WTC11 (cell line): ENCODE data around the gene TMX4. TPM values are rescaled to one million over a fixed set of nuclear protein-coding genes. Genes with fewer than 3 reads are reported as not detected.

Experiments used
- ATAC-seq: fragments of 200-7000 bp; cut with Tn5 transposase; 2 replicates; pipeline ENCODE4 v1.10.0; 2021; ENCODE audit warnings: mild to moderate bottlenecking, moderate library complexity
- CTCF ChIA-PET: fragments of 300-600 bp; sonication (Branson Sonifier 250); formaldehyde crosslinking; loops from one replicate; lab custom pipeline; 2021; ENCODE audit warnings: antibody characterized with exemption; lab: Charles Lee
- POLR2A ChIA-PET: fragments of 350-600 bp; sonication (Branson Sonifier 250); formaldehyde crosslinking; loops from one replicate; lab custom pipeline; 2021; ENCODE audit warnings: antibody characterized with exemption; lab: Charles Lee
- DNase-seq: peaks from one replicate; pipeline ENCODE4 v3.0.0; 2021; ENCODE audit warnings: low spot score
- H3K27ac Mint-ChIP-seq: 2 replicates; pipeline ENCODE4 v1.8.0; 2021; ENCODE audit warnings: mixed read lengths
- H3K27me3 Mint-ChIP-seq: 2 replicates; pipeline ENCODE4 v1.8.0; 2021; ENCODE audit warnings: low read depth, mild to moderate bottlenecking, moderate library complexity, mixed read lengths
- H3K36me3 Mint-ChIP-seq: 2 replicates; pipeline ENCODE4 v1.8.0; 2021; ENCODE audit warnings: mixed read lengths
- H3K4me1 Mint-ChIP-seq: 2 replicates; pipeline ENCODE4 v1.8.0; 2022; ENCODE audit warnings: mixed read lengths
- H3K4me3 Mint-ChIP-seq: 2 replicates; pipeline ENCODE4 v1.8.0; 2021; ENCODE audit warnings: mild to moderate bottlenecking, moderate library complexity, mixed read lengths
- H3K9me3 Mint-ChIP-seq: 2 replicates; pipeline ENCODE4 v1.8.0; 2021; ENCODE audit warnings: mixed read lengths
- ELF4 ChIP-seq: sonication (generic); formaldehyde crosslinking; IDR thresholded peaks from 2 replicates; pipeline ENCODE4 v1.8.1; 2022; ENCODE audit warnings: low read depth, mild to moderate bottlenecking, moderate library complexity, missing genetic modification reagents
- ESRRA ChIP-seq: sonication (generic); formaldehyde crosslinking; IDR thresholded peaks from 2 replicates; pipeline ENCODE4 v1.8.1; 2022; ENCODE audit warnings: mild to moderate bottlenecking, missing genetic modification reagents, borderline replicate concordance
- FOXJ3 ChIP-seq: sonication (generic); formaldehyde crosslinking; IDR thresholded peaks from 2 replicates; pipeline ENCODE4 v1.9.0; 2021; ENCODE audit warnings: missing genetic modification reagents, mild to moderate bottlenecking, borderline replicate concordance
- FOXP1 ChIP-seq: sonication (generic); formaldehyde crosslinking; IDR thresholded peaks from 2 replicates; pipeline ENCODE4 v1.8.0; 2022; ENCODE audit warnings: missing genetic modification reagents, mild to moderate bottlenecking, moderate library complexity, borderline replicate concordance
- IRF2 ChIP-seq: sonication (generic); formaldehyde crosslinking; IDR thresholded peaks from 2 replicates; pipeline ENCODE4 v1.8.0; 2022; ENCODE audit warnings: low read depth, missing genetic modification reagents, borderline replicate concordance
- NFE2L1 ChIP-seq: sonication (generic); formaldehyde crosslinking; IDR thresholded peaks from 2 replicates; pipeline ENCODE4 v1.8.1; 2023; ENCODE audit warnings: missing genetic modification reagents
- NFYB ChIP-seq: sonication (generic); formaldehyde crosslinking; conservative IDR thresholded peaks from 2 replicates; pipeline ENCODE4 v1.8.0; 2022; ENCODE audit warnings: low read depth, missing genetic modification reagents
- SMAD3 ChIP-seq: sonication (generic); formaldehyde crosslinking; IDR thresholded peaks from 2 replicates; pipeline ENCODE4 v1.8.0; 2022; ENCODE audit warnings: missing genetic modification reagents, mild to moderate bottlenecking, borderline replicate concordance
- SOX15 ChIP-seq: fragments of 250-450 bp; sonication (Bioruptor Pico); IDR thresholded peaks from 2 replicates; pipeline ENCODE4 v1.9.0; 2021; ENCODE audit warnings: mild to moderate bottlenecking
- TCF7 ChIP-seq: sonication (generic); formaldehyde crosslinking; IDR thresholded peaks from 2 replicates; pipeline ENCODE4 v1.8.0; 2022; ENCODE audit warnings: mild to moderate bottlenecking, low read depth, missing genetic modification reagents, moderate library complexity
- TP53 ChIP-seq: sonication (generic); formaldehyde crosslinking; IDR thresholded peaks from 2 replicates; pipeline ENCODE4 v1.8.1; 2023; ENCODE audit warnings: mild to moderate bottlenecking, missing genetic modification reagents
- ZNF121 ChIP-seq: sonication (generic); formaldehyde crosslinking; IDR thresholded peaks from 2 replicates; pipeline ENCODE4 v1.8.0; 2023; ENCODE audit warnings: missing genetic modification reagents
- ZNF232 ChIP-seq: sonication (generic); formaldehyde crosslinking; IDR thresholded peaks from 2 replicates; pipeline ENCODE4 v1.8.0; 2022; ENCODE audit warnings: mild to moderate bottlenecking, missing genetic modification reagents
- total RNA-seq: library from RNA; stranded (reverse); gene quantifications from 3 replicates; pipeline ENCODE4 v1.2.3, GENCODE V29; 2021
- TF ChIP-seq, protein P1 (sequence below): sonication (generic); formaldehyde crosslinking; IDR thresholded peaks from 2 replicates; pipeline ENCODE4 v1.8.1; 2022; ENCODE audit warnings: mild to moderate bottlenecking, moderate library complexity, missing genetic modification reagents
- TF ChIP-seq, protein P2 (sequence below): fragments of 250-450 bp; sonication (Bioruptor Pico); IDR thresholded peaks from 2 replicates; pipeline ENCODE4 v1.9.0; 2021; ENCODE audit warnings: mild to moderate bottlenecking
- TF ChIP-seq, protein P3 (sequence below): sonication (generic); formaldehyde crosslinking; IDR thresholded peaks from 2 replicates; pipeline ENCODE4 v1.8.0; 2022; ENCODE audit warnings: mild to moderate bottlenecking, missing genetic modification reagents
- TF ChIP-seq, protein P4 (sequence below): sonication (generic); formaldehyde crosslinking; IDR thresholded peaks from 2 replicates; pipeline ENCODE4 v1.8.1; 2022; ENCODE audit warnings: missing genetic modification reagents, borderline replicate concordance
- TF ChIP-seq, protein P5 (sequence below): sonication (generic); formaldehyde crosslinking; IDR thresholded peaks from 2 replicates; pipeline ENCODE4 v1.8.1; 2023; ENCODE audit warnings: mild to moderate bottlenecking, missing genetic modification reagents, borderline replicate concordance
- TF ChIP-seq, protein P6 (sequence below): sonication (generic); formaldehyde crosslinking; IDR thresholded peaks from 2 replicates; pipeline ENCODE4 v1.8.0; 2023; ENCODE audit warnings: missing genetic modification reagents

TMX4 gene
- total RNA-seq, 1 experiment from 2014 or later, result 9.8 TPM

DNA sequence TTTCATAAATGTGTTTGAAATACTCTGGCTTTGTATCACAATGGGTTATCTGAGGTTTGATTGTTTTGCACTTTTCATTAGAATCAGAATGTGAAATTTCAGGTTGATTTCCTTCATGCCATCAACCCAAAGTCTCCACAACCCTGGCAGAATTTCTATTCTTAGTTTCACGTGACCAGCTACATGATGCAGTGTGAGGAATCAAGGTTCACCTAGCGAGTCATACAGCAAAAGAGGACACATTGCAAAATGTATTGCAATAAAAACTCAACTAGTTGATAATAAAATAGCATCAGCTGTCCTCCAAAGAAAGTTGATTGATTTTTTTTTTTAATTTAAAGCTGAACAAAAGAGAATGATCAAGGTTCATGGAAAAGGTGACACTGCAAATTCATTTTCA is 81.5 kb downstream of the TMX4 start:
- POLR2A ChIA-PET, result no interaction called here
- ATAC-seq, result no peak

DNA sequence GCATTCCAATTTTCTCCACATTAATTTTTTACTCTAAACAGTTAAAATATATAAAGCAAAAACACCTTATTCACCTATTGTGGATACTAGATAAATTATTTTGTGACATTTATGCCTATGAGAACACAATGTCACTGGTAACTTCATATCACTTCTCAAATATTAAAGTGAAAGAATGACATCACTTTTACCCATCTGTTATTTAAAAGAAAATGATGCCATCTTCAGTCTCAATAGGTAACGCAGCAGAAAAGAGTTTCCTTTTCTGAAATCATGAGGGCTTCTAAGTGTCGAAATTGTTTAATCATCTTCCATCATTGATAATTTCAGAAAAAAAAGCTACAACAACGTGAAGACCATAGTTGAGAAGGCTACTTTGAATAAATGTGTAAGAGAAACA is 82.2 kb downstream of the TMX4 start:
- no peak overlapping the region for H3K27ac Mint-ChIP-seq
- ChIA-PET CTCF (interaction anchor here (0.7 to 3.4 kb wide), 13 partner anchors 9 to 785 kb away, joined by 3 to 37 read pairs (median 6); partner anchors contain the start of gene TMX4), POLR2A (no interaction called here)
- ATAC-seq (no peak), DNase-seq (no peak)
- H3K9me3 Mint-ChIP-seq, result peaks cover 13% of the 10 kb centered on the region
- no peak overlapping the region for H3K4me3 Mint-ChIP-seq
- TF ChIP-seq IRF2 (CRISPR knock-in tag) (no peak), ZNF232 (CRISPR knock-in tag) (no peak), TCF7 (CRISPR knock-in tag) (no peak)
- TF ChIP-seq, protein P1, sequence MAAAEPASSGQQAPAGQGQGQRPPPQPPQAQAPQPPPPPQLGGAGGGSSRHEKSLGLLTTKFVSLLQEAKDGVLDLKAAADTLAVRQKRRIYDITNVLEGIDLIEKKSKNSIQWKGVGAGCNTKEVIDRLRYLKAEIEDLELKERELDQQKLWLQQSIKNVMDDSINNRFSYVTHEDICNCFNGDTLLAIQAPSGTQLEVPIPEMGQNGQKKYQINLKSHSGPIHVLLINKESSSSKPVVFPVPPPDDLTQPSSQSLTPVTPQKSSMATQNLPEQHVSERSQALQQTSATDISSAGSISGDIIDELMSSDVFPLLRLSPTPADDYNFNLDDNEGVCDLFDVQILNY, result no peak
- peaks cover 8% of the 10 kb centered on the region for H3K36me3 Mint-ChIP-seq
- H3K4me1 Mint-ChIP-seq, result peaks cover 4% of the 10 kb centered on the region; the same call in 1 of the 2 replicates
- no peaks in the 10 kb centered on the region for H3K27me3 Mint-ChIP-seq

More for the DNA sequence above, 81.5 kb downstream of the TMX4 start:
- Mint-ChIP-seq H3K27ac (no peak overlapping the region), H3K9me3 (peaks cover 17% of the 10 kb centered on the region), H3K4me1 (peaks cover 7% of the 10 kb centered on the region), H3K36me3 (peaks cover 12% of the 10 kb centered on the region), H3K27me3 (no peaks in the 10 kb centered on the region), H3K4me3 (no peak overlapping the region)
- no peak for DNase-seq
- TF ChIP-seq NFYB (CRISPR knock-in tag) (no peak), SOX15 (no peak), NFE2L1 (CRISPR knock-in tag) (no peak), FOXP1 (CRISPR knock-in tag) (no peak), ZNF121 (CRISPR knock-in tag) (no peak), ESRRA (CRISPR knock-in tag) (no peak), TP53 (CRISPR knock-in tag) (no peak), SMAD3 (no peak), ELF4 (CRISPR knock-in tag) (no peak), FOXJ3 (CRISPR knock-in tag) (no peak)
- TF ChIP-seq, protein P2, sequence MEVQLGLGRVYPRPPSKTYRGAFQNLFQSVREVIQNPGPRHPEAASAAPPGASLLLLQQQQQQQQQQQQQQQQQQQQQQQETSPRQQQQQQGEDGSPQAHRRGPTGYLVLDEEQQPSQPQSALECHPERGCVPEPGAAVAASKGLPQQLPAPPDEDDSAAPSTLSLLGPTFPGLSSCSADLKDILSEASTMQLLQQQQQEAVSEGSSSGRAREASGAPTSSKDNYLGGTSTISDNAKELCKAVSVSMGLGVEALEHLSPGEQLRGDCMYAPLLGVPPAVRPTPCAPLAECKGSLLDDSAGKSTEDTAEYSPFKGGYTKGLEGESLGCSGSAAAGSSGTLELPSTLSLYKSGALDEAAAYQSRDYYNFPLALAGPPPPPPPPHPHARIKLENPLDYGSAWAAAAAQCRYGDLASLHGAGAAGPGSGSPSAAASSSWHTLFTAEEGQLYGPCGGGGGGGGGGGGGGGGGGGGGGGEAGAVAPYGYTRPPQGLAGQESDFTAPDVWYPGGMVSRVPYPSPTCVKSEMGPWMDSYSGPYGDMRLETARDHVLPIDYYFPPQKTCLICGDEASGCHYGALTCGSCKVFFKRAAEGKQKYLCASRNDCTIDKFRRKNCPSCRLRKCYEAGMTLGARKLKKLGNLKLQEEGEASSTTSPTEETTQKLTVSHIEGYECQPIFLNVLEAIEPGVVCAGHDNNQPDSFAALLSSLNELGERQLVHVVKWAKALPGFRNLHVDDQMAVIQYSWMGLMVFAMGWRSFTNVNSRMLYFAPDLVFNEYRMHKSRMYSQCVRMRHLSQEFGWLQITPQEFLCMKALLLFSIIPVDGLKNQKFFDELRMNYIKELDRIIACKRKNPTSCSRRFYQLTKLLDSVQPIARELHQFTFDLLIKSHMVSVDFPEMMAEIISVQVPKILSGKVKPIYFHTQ, result no peak
- TF ChIP-seq, protein P3, sequence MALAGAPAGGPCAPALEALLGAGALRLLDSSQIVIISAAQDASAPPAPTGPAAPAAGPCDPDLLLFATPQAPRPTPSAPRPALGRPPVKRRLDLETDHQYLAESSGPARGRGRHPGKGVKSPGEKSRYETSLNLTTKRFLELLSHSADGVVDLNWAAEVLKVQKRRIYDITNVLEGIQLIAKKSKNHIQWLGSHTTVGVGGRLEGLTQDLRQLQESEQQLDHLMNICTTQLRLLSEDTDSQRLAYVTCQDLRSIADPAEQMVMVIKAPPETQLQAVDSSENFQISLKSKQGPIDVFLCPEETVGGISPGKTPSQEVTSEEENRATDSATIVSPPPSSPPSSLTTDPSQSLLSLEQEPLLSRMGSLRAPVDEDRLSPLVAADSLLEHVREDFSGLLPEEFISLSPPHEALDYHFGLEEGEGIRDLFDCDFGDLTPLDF (CRISPR knock-in tag), result no peak
- TF ChIP-seq, protein P4, sequence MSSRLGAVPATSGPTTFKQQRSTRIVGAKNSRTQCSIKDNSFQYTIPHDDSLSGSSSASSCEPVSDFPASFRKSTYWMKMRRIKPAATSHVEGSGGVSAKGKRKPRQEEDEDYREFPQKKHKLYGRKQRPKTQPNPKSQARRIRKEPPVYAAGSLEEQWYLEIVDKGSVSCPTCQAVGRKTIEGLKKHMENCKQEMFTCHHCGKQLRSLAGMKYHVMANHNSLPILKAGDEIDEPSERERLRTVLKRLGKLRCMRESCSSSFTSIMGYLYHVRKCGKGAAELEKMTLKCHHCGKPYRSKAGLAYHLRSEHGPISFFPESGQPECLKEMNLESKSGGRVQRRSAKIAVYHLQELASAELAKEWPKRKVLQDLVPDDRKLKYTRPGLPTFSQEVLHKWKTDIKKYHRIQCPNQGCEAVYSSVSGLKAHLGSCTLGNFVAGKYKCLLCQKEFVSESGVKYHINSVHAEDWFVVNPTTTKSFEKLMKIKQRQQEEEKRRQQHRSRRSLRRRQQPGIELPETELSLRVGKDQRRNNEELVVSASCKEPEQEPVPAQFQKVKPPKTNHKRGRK (CRISPR knock-in tag), result no peak
- TF ChIP-seq, protein P5, sequence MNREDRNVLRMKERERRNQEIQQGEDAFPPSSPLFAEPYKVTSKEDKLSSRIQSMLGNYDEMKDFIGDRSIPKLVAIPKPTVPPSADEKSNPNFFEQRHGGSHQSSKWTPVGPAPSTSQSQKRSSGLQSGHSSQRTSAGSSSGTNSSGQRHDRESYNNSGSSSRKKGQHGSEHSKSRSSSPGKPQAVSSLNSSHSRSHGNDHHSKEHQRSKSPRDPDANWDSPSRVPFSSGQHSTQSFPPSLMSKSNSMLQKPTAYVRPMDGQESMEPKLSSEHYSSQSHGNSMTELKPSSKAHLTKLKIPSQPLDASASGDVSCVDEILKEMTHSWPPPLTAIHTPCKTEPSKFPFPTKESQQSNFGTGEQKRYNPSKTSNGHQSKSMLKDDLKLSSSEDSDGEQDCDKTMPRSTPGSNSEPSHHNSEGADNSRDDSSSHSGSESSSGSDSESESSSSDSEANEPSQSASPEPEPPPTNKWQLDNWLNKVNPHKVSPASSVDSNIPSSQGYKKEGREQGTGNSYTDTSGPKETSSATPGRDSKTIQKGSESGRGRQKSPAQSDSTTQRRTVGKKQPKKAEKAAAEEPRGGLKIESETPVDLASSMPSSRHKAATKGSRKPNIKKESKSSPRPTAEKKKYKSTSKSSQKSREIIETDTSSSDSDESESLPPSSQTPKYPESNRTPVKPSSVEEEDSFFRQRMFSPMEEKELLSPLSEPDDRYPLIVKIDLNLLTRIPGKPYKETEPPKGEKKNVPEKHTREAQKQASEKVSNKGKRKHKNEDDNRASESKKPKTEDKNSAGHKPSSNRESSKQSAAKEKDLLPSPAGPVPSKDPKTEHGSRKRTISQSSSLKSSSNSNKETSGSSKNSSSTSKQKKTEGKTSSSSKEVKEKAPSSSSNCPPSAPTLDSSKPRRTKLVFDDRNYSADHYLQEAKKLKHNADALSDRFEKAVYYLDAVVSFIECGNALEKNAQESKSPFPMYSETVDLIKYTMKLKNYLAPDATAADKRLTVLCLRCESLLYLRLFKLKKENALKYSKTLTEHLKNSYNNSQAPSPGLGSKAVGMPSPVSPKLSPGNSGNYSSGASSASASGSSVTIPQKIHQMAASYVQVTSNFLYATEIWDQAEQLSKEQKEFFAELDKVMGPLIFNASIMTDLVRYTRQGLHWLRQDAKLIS (CRISPR knock-in tag), result no peak
- TF ChIP-seq, protein P6, sequence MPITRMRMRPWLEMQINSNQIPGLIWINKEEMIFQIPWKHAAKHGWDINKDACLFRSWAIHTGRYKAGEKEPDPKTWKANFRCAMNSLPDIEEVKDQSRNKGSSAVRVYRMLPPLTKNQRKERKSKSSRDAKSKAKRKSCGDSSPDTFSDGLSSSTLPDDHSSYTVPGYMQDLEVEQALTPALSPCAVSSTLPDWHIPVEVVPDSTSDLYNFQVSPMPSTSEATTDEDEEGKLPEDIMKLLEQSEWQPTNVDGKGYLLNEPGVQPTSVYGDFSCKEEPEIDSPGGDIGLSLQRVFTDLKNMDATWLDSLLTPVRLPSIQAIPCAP (CRISPR knock-in tag), result no peak
- CTCF ChIA-PET, result interaction anchor here (2.1 kb wide), 1 partner anchor 784 kb away, joined by 6 read pairs; no protein-coding TSS in a partner anchor
